NCI-H187 treated with DMSO at 0.1 percent for 48 hours (cell line): ENCODE data around the gene BICRA.
"Not testable (repeated sequence)": the region's sequence is repeated elsewhere in the genome, so short reads cannot be mapped to it uniquely, and the experiment has no call there.

Experiments used
- DNase-seq: peaks from one replicate; lab custom pipeline; 2025; lab: John Stamatoyannopoulos, UW

The BICRA gene

DNA sequence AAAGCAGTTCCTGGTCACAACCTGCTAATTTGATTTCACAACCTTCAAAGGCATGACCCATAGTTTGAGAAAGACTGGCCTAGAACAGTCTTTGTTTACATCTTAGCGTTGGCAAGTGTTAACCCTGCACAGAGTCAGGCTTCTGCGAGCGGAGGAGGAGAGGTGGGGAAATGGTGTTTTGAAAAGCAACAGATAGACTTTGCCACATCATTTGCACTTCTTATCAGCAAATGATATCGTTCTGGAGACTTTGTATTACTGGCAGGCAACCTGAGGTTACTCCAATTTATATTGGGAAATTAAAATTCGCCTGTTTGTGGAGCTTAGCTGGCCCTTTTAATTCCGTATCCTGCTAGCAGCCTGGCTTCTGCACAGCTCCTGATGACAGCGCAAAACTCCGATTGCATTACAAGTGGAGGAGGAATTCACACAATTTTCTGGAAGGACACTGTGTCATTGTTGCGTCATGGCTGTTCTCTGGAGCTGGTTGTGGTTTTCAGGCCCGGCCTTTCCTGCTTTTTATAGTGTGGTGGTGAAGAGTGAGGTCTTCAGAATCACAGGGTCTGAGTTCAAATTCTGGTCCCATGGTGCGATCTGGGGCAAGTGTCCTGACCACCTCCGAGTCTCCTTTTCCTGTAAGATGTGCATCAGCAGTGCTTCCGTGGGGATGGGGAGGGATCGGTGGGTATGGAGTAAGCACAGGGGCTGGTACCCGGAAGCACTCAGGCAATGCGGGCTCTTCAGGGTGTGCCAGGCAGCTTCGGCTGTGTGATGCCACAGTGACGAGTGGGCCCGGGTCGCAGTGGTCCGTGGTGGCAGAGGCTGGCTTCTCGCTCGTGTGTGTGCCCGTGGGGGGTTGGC, 55.2 kb downstream of the BICRA start:
- no peak for DNase-seq

DNA sequence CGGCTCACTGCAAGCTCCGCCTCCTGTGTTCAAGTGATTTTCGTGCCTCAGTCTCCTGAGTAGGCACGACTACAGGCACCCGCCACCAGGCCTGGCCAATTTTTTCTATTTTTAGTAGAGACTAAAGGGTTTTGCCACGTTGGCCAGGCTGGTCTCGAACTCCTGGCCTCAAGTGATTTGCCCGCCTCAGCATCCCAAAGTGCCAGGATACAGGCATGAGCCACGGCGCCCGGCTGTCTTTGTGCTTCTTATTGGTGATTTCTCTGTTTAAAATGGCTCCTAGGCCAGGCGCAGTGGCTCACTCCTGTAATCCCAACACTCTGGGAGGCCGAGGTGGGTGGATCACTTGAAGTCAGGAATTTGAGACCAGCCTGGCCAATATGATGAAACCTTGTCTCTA, 59.6 kb downstream of the BICRA start:
- DNase-seq: not testable (repeated sequence)

DNA sequence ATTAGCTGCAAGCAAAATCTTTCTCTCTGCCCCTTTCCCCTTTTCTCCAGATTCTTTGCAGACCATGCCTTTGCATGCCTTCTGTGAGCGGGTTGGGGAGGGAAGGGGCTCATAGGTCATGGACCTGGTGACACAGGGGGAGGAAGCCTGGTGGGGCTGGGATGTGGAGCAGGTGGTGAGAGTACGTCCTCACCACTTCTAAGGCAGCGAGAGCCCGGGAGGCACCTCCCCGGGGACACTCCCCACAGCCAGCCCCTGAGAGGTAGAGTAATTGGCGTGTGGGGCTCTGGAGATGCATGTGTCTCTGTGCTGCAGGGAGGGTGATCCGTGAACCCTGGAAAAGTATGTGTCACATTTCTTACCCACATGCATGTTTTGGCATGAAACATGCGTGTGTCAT, 61.8 kb downstream of the BICRA start:
- DNase-seq: no peak

DNA sequence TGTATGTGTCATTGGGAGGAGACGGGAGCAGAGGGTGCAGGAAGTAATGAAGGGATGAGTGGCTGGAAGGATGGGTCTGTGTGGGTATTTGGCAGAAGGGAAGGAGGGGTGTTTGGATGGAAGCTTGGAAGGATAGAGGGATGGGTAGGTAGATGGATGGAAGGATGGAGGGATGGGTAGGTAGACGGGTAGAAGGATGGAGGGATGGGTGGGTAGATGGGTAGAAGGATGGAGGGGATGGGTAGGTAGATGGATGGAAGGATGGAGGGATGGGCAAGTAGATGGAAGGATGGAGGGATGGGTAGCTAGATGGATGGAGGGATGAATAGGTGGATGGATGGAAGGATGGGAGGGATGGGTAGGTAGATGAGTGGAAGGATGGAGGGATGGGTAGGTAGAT, 62.6 kb downstream of the BICRA start:
- no peak for DNase-seq

DNA sequence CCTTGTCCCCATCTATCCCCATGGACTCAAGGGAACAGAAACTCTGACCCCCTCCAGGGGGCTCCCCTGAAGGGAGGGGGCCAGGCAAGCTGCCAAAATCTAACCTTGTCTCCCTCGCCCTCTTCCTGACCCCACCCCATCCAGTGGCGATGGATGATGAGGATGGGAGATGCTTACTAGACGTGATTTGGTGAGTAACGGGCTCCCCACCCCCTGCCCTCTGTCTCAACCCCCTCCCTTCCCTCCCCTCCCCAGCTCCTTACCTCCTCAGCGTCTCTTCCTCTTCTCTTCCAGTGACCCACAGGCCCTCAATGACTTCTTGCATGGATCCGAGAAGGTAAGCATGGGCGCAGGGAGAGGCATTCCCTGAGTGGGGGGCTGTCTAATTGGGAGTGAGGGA, 64.5 kb downstream of the BICRA start:
- DNase-seq: no peak

DNA sequence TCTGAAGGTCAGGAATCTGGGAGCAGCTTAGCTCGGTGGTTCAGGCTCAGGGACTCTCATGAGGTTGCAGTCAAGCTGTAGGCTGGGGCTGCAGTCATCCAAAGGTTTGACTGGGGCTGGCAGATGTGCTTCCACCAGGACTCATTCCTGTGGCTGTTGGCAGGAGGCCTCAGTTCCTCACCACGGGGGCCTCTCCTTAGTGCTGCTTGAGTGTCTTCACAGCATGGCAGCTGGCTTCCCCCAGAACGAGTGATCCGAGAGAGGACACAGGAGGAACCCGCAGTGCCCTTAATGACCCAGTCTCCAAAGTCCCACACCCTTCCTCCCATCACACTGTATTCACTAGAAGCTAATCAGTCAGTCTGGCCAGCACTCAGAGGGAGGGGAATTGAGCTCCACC, 65.6 kb downstream of the BICRA start:
- DNase-seq: no peak

DNA sequence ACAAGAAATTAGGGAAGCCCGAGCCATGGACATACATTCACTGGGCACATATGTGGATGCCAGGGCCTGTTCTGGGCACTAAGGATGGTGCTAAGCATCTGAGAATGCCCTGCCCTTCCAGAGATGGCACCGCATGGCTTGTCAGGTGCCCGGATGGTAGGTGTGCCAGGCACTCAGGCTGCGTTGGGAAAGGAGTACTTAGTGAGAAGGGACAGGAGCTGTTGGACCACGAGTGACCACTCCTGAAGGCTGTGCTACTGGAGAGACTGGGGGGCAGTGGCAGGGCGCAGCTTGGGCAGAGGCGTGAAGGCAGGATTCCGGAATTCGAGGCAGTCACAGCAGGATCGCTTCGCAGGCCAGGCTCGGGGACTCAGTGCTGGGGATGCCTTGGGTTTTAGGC, 66.3 kb downstream of the BICRA start:
- DNase-seq: no peak

DNA sequence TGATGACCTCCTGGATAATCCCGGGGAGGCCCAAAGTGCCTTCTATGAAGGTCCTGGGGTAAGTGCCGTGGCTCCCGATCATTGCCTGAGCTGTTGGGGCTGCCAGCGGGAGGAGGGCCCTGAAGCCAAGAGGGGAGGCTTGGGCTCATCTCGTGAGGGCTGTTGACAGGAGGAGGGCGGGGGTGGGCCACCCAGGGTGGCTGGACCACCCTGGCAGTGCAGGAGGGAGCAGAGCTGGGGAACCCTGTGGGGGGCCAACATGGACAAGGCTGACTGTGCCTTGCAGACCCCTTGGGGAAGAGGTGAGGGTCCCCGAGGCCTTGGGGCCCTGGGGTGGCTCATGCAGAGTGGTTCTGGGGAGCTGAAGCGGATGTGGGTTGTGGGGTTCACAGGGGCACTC, 66.9 kb downstream of the BICRA start:
- no peak for DNase-seq

DNA sequence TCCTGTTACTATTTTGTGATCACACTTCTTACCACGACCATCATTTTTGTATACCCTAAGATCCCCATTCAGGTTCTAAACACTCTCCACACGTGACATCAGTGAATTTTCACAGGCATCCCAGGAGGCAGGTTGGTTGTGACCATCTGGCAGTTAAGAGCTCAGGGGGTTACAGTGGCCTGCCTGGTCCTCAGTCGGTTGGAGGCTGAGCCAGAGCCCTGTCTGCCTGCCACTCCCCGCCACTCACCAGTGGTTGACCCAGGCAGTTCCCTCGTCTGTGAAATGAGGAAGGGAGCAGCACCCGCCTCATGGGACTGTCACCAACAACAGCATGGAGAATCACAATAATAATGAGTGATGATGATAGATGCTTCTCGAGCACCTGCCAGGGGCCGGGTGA, 67.9 kb downstream of the BICRA start:
- DNase-seq: no peak

DNA sequence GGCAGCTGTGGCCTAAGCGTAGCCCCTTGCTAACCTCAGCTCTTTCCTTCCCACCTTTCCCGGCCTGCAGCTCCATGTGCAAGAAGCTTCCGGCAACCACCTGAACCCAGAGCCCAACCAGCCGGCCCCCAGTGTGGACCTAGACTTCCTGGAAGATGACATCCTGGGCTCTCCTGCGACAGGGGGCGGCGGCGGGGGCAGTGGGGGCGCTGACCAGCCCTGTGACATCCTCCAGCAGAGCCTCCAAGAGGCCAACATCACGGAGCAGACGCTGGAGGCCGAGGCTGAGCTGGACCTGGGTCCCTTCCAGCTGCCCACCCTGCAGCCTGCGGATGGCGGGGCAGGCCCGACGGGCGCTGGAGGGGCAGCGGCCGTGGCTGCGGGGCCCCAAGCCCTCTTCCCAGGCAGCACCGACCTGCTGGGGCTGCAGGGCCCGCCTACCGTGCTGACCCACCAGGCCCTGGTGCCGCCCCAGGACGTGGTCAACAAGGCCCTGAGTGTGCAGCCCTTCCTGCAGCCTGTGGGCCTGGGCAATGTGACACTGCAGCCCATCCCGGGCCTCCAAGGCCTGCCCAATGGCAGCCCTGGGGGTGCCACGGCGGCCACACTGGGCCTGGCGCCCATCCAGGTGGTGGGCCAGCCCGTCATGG, 70.4 kb downstream of the BICRA start:
- DNase-seq: no peak

DNA sequence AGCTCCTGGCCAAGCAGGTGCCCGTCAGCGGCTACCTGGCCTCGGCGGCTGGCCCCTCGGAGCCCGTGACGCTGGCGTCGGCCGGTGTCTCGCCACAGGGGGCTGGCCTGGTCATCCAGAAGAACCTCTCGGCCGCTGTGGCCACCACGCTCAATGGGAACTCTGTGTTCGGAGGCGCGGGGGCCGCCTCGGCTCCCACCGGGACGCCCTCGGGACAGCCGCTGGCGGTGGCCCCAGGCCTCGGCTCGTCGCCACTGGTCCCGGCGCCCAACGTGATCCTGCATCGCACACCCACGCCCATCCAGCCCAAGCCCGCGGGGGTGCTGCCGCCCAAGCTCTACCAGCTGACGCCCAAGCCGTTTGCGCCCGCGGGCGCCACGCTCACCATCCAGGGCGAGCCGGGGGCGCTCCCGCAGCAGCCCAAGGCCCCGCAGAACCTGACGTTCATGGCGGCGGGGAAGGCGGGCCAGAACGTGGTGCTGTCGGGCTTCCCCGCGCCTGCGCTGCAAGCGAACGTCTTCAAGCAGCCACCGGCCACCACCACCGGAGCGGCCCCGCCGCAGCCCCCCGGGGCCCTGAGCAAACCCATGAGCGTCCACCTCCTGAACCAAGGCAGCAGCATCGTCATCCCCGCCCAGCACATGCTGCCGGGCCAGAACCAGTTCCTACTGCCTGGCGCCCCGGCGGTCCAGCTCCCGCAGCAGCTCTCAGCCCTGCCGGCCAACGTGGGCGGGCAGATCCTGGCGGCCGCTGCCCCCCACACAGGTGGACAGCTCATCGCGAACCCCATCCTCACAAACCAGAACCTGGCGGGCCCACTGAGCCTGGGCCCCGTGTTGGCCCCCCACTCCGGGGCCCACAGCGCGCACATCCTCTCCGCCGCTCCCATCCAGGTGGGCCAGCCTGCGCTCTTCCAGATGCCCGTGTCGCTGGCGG, 71.3 kb downstream of the BICRA start:
- no peak for DNase-seq

DNA sequence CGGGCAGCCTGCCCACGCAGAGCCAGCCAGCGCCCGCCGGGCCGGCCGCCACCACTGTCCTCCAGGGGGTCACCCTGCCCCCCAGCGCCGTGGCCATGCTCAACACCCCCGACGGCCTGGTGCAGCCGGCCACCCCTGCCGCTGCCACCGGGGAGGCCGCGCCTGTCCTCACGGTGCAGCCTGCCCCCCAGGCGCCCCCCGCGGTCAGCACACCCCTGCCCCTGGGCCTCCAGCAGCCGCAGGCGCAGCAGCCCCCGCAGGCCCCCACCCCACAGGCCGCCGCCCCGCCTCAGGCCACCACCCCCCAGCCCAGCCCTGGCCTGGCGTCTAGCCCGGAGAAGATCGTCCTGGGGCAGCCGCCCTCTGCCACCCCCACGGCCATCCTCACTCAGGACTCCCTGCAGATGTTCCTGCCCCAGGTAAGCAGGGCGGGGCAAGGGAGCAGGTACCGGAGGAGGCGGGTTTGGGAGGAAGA, 72.0 kb downstream of the BICRA start:
- no peak for DNase-seq

DNA sequence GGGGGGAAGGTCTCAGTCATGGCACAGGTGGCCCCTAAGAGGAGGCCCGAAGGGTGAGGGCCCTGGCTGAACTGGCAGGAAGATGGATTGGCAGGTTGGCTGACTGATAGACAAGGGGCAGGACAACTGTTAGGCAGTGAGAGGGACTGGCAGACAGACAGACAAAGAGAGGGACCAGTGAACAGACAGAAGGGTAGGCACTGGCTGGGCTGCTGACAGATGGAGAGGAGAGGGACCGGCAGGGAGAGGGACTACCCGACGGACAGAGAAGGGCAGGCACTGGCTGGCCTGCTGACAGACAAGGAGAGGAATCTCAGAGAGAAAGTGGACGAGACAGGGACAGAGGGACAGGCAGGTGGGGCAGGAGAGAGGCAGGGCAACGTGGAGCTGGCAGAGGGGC, 72.5 kb downstream of the BICRA start:
- no peak for DNase-seq

DNA sequence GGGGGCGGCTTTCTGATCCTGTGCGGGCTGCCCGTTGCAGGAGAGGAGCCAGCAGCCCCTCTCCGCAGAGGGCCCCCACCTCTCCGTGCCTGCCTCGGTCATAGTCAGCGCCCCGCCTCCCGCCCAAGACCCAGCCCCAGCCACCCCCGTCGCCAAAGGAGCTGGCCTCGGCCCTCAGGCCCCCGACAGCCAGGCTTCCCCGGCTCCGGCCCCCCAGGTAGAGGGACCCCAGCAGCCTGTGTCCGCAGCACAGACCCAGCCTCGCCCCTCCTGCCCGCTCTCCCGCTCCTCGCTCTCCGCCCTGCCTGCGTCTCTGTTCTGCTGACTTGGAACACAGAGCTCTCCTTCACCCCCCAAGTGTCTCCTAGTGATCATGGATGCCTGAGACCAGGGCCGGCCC, 73.0 kb downstream of the BICRA start:
- no peak for DNase-seq

DNA sequence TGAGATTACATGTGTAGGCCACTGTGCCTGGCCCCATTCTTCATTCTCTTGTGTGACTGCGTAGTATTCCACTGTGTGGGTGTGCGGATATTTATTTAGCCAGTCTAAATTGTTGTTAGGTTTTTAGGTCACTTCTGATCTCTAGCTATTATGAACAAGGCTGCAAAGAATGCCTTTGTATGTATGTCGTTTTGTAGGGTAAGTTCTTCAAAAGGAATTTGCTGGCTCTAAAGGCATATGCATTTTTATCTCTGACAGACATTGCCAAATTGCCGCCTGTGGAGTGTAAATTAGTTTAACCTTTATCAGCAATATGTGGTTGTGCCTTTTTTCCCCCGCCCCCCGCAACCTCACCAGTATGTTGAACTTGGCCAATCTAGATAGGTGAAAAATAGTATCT, 74.0 kb downstream of the BICRA start:
- DNase-seq: no peak

DNA sequence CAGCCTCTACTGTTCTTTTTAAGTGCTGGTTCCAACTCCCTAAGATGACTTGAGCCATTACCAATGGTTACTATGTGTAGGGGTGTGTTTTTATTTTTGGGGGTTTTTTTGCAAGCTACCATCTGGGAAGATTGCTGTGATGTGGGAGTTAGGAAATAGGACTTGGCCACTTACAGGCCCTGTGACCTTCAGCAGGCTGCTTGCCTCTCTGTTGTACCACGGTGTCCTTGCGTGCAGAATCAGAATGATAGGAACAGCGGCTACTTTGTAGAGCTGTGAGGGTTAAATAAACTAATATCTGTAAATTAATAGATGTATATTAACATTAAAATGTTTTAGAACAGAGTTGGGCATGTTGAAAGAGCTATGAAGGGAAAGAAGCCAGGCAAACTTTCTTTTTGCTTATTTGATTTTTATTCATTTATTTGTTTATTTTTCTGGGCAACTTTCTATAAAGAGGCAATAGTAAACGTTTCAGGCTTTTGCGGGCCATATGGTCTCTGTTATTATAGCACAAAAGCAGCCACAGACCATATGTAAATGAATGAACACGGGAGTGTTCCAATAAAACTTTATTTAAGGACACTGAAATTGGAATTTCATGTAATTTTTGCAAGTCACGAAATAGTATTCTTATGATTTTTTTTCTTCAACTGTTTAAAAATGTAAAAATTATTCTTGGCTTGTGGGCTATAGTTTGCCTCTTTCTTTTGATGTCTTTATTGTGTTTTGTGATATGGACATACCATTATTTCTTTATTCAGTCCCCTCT, 77.9 kb downstream of the BICRA start:
- DNase-seq: no peak

DNA sequence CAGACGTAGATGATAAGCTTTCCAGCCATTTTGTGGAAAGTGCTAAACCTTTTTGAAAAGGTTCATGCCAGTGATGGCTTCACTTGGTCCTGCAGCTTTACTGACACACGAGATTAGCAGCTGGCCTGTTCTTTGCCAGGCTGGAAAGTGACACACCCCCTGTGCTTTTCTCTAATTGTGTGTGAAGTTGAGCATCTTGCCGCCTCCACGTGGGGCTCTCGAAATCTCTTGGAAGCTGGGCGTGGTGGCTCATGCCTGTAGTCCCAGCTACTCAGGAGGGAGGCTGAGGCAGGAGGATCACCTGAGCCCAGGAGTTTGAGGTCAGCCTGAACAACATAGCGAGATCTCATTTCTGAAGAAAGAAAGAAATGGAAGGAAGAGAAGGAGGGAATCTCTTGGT, 79.0 kb downstream of the BICRA start:
- DNase-seq: no peak

DNA sequence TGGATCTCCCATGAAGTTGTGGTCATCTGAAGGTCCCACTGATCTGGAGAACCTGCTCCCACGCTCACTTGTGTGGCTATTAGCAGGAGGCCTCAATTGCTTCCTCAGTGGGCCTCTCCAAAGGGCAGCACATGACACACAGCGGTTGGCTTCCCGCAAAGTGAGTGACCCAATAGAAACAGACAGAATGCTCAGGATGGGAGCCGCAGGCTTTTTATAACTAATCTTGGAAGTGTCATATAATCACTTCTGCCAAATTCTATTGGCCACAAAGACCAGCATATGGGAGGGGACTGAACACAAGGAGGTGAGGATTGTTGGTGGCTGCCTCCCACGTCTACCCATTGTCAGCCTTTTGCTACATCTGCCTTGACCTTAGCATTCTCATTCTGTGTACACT, 82.2 kb downstream of the BICRA start:
- DNase-seq: no peak

DNA sequence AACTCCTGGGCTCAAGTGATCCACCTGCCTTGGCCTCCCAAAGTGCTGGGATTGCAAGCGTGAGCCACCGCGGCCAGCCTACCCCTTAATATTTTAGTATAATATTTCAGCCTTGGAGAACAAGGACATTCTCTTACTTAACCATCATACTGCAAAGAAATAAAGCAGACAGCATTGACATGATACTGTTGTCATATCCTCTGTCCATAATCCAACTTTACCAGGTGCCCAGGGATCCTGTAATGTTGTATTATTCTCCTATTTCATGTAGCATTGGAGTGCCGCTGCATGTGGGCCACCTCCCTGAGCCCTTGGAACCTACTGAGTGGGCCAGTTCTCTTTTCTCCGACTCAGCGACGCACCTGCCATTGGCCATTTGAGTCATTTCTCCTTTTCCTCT, 82.8 kb downstream of the BICRA start:
- no peak for DNase-seq

DNA sequence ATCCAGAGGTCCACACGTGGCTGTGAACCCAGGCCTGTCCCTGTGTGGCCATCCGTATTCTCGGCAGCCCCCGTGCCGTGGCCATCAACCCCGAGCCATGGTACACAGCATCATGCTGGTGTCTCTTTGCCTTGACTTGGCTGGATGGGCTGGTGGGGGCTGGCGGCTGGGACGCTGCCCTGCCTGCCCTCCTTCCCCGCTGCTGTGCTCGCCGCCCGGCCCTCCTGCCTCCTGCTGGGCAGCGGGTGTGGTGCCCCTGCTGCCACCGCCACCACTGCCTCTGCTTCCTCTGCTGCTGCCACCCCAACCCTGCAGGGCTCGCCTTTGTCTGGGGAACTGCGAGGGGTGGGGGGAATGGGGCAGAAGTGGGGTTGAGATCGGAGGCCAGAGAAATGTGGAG, 84.6 kb downstream of the BICRA start:
- no peak for DNase-seq

DNA sequence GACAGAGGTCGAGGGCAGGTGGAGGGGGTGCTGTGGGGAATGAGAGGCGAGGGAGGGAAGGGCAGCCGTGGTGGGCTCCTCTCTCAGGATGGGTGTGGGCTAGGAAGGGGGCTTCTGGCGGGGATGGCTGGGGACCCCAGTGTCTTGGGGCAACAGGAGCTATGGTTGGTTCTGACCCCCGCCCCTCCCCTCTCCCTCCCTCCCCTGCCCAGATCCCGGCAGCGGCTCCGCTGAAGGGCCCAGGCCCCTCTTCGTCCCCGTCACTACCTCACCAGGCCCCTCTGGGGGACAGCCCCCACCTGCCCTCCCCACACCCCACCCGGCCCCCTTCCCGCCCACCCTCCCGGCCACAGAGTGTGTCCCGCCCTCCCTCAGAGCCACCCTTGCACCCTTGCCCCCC, 85.0 kb downstream of the BICRA start:
- no peak for DNase-seq
